GM19099 (cell line): Measurements from ENCODE around the gene LCN15.

Experiments used
- POLR2A ChIP-seq: IDR thresholded peaks from 3 replicates; pipeline ENCODE4 v1.6.1; 2011; ENCODE audit warnings: low read depth; ENCODE audit not compliant: insufficient read length; ENCODE audit errors: extremely low read depth

Gene LCN15

DNA sequence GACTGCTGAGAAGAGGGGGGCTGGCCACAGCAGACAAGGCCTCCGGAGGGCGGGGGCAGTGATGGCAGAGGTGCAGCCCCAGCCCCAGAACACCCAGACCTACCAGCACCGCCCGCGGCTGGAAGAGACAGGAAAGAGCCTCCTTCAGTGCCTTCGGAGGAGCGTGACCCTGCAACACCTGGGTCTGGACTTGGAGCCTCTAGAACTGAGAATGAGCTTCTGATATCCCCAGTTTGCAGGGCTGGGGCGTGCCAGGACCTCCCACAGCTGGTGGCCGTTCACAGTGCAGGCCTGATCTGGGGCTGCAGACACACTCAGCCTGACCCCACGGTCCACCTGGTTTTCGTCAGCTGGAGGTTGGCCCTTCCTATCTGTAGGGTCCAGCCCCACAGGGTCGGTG, 30.7 kb downstream of the LCN15 start:
- no peak for TF ChIP-seq POLR2A

DNA sequence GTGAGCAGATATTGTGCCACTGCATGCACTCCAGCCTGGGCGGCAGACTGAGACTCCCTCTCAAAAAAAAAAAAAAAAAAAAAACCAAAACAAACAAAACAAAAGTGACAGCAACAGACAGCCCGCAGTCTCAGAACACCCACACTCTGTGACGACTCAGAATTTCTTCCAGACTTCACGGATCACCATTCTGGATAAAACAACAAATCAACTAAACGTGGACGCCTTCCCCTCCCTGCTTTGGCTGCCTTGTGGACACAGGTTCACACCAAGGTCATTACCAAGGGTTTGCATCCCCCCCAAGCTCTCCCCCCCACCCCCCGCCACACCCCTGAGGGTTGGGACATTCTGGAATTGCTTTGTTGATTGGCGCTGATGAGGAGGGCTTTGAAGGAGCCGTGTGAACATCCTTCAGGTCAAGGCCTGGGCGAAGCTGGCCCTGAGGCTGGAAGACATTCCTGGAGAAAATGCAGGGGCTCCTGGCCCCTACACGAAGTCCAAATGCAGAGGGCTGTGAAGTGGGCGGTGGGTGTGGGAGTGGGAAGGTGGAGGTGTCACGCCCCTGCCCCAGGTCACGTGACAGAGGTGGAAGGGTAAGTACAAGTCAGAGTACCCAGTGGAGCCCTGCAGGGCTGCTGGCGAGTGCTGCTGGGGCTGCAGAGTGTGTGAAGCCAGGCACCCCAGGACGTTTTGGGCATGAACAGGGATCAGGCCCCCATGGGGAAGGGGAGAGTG, 31.7 kb downstream of the LCN15 start:
- no peak for TF ChIP-seq POLR2A

DNA sequence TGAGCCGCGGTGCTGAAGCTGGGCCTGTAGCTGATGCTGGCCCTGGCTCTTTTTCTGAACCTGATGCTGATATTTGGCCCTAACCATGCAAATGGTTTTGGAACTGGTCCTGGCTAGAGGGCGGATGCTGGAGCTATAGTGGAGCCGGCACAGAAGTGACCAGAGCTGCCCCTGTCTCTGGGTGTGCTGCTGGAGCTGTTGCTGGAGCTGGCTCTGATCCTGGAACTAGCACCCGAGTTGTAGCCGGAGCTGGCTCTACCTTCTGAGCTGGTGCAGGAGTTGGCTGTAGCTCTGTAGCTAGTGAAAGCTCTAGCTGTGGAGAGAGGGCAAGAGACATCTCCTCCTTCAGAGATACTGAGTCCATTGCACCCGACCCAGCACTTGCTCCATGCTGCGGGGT, 34.4 kb downstream of the LCN15 start:
- TF ChIP-seq POLR2A = no peak

DNA sequence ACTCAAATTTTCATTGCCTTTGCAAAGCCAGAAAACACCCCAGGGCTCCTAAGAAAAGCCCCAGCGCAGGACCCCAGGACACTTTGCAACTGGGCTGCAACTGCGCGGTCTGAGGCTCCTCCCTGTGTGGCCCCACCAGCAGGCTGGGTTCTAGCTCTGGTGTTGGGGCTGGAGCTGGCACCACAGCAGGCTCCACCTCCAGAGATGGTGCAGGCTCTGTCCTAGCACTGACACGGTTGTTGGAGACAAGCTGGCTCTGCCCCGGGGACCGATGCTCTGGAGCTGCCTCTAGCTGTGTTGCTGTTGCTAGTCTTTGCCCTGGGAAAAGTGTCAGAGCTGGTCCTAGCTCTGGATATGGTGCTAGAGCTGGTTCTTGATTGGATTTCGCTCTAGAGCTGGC, 35.2 kb downstream of the LCN15 start:
- no peak for TF ChIP-seq POLR2A

DNA sequence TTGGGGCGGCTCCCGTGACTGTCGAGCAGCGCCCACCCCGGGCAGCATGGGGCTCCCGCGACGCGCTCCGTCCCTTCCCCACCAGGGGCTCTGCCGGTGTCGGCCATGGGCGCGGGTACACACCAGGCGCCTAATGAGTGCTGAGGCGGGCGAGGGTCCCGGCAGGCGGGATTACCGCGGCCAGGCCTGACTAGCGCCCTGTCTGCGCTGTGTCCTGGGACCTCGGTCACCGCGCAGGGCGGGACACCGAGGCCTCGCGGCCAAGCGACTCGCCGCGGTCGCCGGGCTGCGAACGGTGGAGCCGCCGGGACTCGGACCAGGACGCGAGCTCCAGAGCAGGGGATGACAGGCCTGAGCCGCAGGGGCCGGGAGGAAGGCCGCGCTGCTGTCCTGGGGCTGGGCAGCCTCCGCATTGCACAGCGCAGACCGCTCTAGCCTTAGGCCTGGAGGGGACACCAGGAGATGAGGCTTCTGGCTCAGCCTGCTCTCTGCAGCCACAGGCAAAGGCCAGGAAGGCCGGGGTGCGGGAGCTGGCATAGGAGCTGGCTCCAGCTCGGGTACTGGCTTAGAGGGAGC, 35.7 kb downstream of the LCN15 start:
- TF ChIP-seq POLR2A = no peak

DNA sequence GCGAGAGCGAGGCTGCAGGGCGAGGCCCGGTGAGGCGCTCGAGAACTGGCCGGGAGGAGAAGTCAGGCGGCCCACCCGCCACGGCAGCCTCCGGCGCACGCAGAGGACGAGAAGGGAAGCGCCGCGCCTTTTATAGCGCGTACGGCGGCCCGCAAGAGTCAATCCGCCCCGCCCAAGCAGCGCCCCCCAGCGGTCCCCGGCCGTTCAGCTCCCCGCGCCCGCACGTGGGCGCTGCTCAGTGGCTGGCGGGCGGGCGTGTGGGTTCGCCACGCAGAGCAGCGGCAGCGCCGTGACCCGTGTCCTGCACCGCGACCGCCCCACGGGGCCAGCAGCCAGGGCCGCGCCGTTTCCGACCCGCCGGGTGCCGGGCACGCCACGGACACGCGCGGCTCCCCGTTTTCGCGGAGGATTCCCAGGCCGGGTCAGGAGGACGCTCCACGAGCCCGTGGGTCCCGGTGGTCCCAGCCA, 36.2 kb downstream of the LCN15 start:
- peak; percentile 100 for TF ChIP-seq POLR2A

DNA sequence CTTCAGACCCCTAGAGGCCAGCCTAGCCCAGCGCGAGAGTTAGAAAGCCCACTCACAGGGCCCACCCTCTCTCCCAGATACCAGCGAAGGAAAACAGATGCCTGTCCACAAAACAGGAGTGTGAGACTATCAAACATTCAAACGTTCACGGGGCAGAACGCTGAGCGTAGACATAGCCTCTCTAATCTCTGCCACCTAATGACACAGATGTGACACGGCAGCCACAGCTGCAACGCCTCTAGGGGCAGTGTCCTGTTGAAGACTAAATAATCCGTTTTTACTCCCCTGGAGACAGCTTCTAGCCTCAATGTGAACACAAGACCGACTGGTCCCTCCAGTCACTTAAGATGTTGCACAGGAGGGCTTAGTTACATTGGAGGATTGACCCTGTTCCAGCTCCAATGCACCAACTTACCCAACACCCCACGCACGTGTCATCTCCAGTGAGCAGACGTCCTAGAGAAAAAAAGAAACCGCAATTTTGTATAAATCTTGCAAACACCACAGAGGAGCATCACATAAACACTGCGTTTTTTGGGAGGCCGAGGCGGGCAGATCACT, 37.6 kb downstream of the LCN15 start:
- no peak for TF ChIP-seq POLR2A

DNA sequence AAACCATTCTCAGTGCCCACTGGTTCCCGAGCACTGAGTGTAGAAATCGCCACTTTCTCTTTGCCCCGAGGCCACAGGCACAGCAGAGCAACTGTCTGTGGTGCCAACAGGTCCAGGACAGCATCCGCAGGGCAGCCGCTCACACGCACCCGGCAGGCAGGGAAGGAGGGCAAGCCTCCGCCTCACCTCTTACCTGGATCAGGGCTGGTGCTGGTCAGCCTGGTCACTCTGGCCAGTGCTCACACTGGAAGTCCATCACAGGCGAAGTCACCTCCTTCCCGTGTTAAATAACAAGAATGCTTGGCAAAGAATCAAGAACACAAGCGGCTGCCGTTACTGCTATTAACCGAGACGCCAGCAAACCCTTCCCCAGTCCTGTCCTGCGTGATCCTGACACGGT, 38.2 kb downstream of the LCN15 start:
- TF ChIP-seq POLR2A = no peak

DNA sequence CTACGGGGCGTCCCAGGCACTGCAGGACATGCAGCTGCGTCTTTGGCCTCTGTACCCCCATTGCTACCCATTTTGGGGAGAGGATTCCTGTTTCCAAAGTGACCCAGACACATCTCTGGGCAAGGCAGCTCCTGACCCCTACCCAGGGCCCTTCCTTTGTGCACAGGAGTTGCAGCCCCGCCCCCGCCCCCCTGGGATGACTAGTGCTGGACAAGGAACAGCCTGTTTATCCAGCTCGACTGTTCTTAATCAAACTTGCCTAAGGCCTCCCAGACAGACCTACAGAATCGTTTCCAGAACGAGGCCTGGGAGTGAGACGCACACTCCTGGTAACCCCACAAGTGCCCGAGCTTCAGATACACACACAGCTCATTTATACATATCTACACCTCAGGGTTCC, 38.7 kb downstream of the LCN15 start:
- TF ChIP-seq POLR2A = no peak

DNA sequence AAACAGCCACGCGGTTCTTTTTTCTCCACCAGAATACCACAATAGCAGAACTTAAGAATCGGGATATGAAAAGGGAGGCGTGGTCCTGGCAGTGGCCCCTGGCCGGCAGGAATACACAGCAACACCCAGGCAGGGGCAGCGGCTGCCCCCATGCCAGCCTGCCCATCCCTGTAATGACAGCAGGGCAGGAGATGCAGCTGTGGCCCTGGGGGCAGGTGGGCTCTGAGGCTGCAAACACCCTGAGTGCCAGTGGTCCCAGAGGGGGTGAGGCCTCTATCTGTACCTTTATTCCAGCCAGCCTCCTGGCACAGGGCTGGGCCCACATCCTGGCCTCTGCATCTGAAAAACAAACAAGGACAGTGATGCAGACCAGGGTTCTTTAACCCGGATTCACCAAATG, 39.5 kb downstream of the LCN15 start:
- TF ChIP-seq POLR2A = no peak

DNA sequence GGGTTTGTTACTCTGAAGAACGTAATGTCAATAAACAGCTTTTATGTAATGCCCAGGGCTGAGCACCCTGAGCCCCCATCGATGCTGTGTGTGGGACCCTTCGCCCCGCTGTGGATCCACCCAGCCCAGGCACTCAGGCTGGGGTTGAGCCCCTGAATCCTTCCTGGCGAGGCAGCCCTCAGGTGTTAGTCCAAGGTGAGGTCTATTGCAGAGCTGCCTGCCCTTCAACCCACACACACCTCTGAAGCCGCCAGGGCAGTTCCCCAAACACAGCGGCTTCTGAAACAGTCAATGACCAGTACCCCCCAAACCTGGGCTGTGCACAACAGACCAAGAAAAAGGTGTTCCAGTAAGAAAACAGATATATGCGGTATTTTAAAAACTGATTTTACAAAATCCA, 40.3 kb downstream of the LCN15 start:
- peak; percentile 1 for TF ChIP-seq POLR2A

DNA sequence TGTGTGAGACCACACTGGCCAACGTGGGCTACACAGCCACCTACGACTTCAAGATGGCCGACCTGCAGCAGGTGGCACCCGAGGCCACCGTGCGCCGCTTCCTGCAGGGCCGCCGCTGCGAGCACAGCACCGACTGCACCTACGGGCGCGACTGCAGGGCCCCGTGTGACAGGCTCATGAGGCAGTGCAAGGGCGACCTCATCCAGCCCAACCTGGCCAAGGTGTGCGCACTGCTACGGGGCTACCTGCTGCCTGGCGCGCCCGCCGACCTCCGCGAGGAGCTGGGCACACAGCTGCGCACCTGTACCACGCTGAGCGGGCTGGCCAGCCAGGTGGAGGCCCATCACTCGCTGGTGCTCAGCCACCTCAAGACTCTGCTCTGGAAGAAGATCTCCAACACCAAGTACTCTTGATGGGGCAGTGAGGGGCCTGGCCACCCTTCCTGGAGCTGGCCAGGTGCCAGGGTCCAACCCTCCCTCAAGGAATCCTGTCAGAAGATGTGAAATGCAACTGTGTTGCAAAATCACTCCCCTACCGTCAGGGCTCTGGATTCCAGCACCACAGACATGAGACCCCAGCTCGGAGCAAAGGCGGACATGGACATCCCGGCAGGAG, 40.8 kb downstream of the LCN15 start:
- peak; percentile 24 for TF ChIP-seq POLR2A

DNA sequence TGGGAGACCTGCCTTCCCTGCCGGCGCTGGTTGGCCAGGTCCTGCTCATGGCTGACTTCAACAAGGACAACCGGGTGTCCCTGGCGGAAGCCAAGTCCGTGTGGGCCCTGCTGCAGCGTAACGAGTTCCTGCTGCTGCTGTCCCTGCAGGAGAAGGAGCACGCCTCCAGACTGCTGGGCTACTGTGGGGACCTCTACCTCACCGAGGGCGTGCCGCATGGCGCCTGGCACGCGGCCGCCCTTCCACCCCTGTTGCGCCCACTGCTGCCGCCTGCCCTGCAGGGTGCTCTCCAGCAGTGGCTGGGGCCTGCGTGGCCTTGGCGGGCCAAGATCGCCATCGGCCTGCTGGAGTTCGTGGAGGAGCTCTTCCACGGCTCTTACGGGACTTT, 41.4 kb downstream of the LCN15 start:
- TF ChIP-seq POLR2A = no peak

DNA sequence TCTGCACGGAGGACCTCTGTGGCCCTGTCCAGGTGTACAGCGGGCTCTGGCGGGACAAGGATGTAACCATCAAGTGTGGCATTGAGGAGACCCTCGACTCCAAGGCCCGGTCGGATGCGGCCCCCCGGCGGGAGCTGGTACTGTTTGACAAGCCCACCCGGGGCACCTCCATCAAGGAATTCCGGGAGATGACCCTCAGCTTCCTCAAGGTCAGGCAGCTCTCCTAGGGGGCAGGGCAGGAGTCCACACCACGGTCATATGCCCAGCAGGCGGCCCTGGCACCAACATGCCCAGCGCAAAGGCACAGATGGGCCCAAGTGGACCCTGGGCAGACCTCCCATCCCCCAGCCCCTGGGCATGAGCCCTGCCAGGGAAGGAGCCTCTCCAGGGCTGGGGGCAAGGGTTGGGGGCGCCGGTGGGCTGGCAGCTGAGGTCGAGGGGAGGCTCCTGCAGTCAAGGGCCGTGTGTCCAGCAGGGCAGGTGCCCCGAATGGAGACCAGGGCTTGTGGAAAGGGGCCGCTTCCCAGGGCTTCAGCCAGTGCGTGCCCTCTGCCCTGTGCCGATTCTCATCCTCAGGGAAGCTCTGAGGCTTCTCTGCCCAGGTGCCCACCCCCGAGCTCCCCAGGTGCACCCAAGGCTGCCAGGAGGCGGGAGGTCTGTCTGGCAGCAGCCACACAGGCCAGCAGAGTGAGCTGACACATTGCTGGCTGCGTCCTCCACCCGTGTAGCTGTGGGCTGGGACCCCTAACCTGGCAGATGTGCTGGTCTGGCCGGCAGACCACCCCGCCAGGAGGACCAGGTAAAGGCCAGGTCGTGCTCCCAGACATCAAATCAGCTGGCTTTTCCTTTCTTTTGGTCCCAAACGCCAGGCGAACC, 42.0 kb downstream of the LCN15 start:
- TF ChIP-seq POLR2A = no peak
